Hepatocyte (in vitro differentiated cells): ENCODE measurements around the gene E2F7.

Experiments used
- CTCF ChIP-seq: fragments of 200-600 bp; sonication (generic); IDR thresholded peaks from 2 replicates; pipeline ENCODE4 v1.5.1; 2016; ENCODE audit warnings: antibody characterized with exemption, mild to moderate bottlenecking; ENCODE audit not compliant: poor library complexity
- EZH2 ChIP-seq: fragments of 200-600 bp; sonication (generic); IDR thresholded peaks from 2 replicates; pipeline ENCODE4 v1.6.1; 2016; ENCODE audit warnings: antibody characterized with exemption, mild to moderate bottlenecking, borderline replicate concordance
- EZH2phosphoT487 ChIP-seq: fragments of 200-600 bp; sonication (generic); IDR thresholded peaks from one replicate; pipeline ENCODE4 v1.6.1; 2018; ENCODE audit warnings: antibody characterized with exemption, mild to moderate bottlenecking, low read depth, moderate library complexity; ENCODE audit not compliant: unreplicated experiment, severe bottlenecking

- no peak for TF ChIP-seq CTCF
- TF ChIP-seq EZH2phosphoT487: no peak
- TF ChIP-seq EZH2: no peak
Observed at GRCh38 chr12:77023501-77023900, 41.9 kb downstream of the E2F7 start.
